ENCODE measurements around the gene NCR3LG1.

Gene NCR3LG1

DNA sequence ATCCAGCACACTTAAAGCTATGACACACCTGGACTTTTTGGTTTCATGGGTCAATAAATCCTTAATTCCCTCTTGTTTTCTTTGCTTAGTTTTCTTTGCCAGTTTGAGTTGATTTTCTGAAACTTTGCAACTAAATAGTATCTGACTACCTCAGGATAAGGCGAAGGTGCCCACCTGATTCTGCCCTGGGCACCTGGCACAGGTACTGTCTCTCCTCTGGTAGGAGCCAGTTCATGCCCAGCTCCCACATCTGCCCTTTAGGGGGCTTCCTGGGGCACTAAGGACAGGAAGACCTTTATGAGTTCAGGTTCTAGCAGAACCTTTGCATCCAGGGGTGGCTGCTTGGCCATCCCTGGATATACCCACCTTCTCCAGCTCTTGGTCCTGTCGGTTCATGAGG is 56.4 kb downstream of the NCR3LG1 start:
- H3K4me3 ChIP-seq (ENCODE audit: control insufficient read depth, low read depth, low read length) = no peak overlapping the region
- no peak for DNase-seq (ENCODE audit: low read depth)
- TF ChIP-seq, protein P1, sequence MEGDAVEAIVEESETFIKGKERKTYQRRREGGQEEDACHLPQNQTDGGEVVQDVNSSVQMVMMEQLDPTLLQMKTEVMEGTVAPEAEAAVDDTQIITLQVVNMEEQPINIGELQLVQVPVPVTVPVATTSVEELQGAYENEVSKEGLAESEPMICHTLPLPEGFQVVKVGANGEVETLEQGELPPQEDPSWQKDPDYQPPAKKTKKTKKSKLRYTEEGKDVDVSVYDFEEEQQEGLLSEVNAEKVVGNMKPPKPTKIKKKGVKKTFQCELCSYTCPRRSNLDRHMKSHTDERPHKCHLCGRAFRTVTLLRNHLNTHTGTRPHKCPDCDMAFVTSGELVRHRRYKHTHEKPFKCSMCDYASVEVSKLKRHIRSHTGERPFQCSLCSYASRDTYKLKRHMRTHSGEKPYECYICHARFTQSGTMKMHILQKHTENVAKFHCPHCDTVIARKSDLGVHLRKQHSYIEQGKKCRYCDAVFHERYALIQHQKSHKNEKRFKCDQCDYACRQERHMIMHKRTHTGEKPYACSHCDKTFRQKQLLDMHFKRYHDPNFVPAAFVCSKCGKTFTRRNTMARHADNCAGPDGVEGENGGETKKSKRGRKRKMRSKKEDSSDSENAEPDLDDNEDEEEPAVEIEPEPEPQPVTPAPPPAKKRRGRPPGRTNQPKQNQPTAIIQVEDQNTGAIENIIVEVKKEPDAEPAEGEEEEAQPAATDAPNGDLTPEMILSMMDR (IDR thresholded peaks at IDR 0.05; ENCODE audit: control insufficient read depth, insufficient read depth, low read depth, low read length, missing control alignments) = no peak

GRCh38 chr11:17408641-17409040 is 57.0 kb downstream of the NCR3LG1 start:
- TF ChIP-seq, protein P1 (IDR thresholded peaks at IDR 0.05; ENCODE audit: control insufficient read depth, insufficient read depth, low read depth, low read length, missing control alignments) = no peak
- H3K4me3 ChIP-seq (ENCODE audit: control insufficient read depth, low read depth, low read length) = no peak overlapping the region
- no peak for DNase-seq (ENCODE audit: low read depth)

DNA sequence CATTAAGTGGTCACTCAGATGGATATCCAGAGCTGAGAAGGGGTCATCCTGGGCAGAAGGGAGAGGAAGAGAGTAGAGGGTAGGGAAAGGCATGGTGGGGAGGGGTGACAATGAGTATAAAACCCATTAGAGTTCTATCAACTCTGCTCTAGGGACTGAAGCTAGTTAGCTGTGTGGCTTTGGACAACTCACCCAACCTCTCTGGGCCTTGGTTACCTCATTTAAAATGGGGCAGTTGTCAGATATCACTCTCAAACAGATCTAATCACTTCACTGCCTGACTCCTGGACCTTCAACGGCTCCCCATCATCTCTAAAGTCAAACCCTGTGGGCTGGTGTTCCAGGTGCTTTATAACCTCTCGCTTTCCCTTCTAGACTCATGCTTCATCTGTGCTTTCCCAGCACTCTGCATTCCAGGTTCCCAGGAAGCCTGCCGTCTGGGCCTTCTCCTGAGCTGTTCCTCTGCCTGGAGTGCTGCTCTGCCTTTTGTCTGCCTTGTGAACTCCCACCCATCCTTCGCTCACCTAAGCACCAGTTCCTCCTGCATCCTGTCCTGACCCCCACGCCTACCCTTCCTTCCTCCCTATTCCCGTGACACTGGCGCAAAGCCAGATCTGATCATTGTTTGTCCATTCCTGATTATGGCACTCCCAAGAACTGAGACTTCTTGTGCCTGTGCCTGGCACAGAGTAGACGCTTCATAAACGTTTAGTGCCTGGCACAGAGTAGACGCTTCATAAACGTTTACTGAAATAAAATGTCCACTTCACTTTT is 59.2 kb downstream of the NCR3LG1 start:
- H3K4me3 ChIP-seq (ENCODE audit: control insufficient read depth, low read depth, low read length) = no peak overlapping the region
- TF ChIP-seq, protein P1 (IDR thresholded peaks at IDR 0.05; ENCODE audit: control insufficient read depth, insufficient read depth, low read depth, low read length, missing control alignments) = no peak
- no peak for DNase-seq (ENCODE audit: low read depth)

- no peak for DNase-seq (ENCODE audit: low read depth)
- no peak overlapping the region for H3K4me3 ChIP-seq (ENCODE audit: control insufficient read depth, low read depth, low read length)
- TF ChIP-seq, protein P1 (IDR thresholded peaks at IDR 0.05; ENCODE audit: control insufficient read depth, insufficient read depth, low read depth, low read length, missing control alignments) = no peak
These were observed 59.8 kb downstream of the NCR3LG1 start for GRCh38 chr11:17411418-17411817.

DNA sequence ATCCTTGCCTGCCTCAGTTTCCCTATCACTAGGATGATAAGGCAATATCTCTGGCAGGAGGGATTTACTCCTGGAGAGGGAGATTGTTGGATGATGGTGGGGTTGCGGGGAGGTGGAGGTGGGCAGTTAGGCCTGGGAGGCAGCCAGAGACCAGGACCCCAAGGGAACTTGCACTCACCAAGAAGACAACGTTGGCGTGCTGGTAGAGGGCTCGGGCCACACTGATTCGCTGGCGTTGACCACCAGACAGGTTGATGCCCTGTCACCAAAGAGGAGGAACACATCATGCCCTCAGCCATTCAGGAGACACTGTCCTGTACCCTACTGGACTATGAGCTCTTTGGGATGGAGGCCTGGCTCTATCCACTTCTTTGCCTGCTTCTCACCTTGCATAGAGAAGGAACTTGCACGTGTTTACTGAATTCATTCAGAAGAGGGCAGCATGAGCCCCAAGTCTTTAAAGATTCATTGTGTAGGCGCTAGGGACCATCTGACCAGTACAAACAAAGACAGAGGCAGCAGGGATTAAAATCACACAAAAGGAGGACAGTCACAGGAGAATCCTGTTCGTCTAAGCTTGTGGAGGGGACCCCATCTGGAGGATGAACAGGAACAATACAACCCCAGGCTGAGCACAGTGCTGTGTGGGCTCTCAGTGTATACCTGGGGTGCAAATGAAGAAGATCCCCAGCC is 61.0 kb downstream of the NCR3LG1 start:
- TF ChIP-seq, protein P1 (IDR thresholded peaks at IDR 0.05; ENCODE audit: control insufficient read depth, insufficient read depth, low read depth, low read length, missing control alignments) = no peak
- no peak for DNase-seq (ENCODE audit: low read depth)
- no peak overlapping the region for H3K4me3 ChIP-seq (ENCODE audit: control insufficient read depth, low read depth, low read length)

DNA sequence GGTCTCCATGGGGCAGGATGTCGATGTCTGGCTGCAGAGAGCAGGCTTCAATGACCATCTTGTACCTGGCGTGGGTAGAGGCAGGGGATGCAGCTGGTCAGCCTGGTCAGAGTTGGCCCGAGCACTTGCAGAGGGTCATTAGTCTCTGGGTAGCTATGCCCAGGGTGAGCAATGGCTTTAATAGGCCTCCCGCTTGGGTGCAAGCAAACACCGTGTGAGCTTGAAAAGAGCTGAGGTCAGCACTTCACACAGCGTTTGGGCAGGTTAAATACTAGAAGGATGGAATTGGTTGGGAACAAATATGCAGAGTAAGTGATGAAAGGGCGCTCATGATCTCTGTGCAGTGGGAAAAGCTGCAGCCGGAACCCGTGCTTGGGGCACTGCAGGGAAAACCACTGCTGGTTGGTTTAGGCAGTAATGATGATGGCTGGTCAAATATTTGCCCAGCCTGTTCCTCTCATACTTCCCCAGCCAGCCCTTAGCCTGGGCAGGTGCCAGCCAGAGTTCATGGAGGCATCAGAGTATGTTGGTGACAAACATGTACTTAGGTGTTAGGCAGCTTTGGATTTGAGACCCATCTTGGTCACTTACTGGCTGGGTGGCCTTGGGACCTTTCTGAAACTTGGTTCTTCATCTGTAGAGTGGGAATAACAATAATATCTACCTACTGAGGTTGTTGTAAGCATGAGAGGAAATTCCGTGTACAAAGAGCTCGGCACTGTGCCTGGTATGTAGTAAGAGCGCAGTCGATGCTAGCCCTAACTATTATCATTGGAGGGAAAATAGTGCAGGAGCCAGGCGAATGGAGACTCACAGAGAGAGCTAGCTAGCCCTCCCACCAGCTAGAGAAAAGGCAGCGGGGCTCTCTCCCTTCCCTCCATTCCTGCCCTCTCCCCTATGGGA is 62.1 kb downstream of the NCR3LG1 start:
- TF ChIP-seq, protein P1 (IDR thresholded peaks at IDR 0.05; ENCODE audit: control insufficient read depth, insufficient read depth, low read depth, low read length, missing control alignments) = no peak
- DNase-seq (ENCODE audit: low read depth) = no peak

More for the DNA sequence above, 62.1 kb downstream of the NCR3LG1 start:
- H3K4me3 ChIP-seq (ENCODE audit: control insufficient read depth, low read depth, low read length) = no peak overlapping the region
